ENCODE measurements around the gene SH3PXD2A. TPM values are rescaled to one million over a fixed set of nuclear protein-coding genes. Genes with fewer than 3 reads are reported as not detected.

Gene SH3PXD2A
- total RNA-seq, 1 experiment from 2014 or later, result 0.82 TPM

DNA sequence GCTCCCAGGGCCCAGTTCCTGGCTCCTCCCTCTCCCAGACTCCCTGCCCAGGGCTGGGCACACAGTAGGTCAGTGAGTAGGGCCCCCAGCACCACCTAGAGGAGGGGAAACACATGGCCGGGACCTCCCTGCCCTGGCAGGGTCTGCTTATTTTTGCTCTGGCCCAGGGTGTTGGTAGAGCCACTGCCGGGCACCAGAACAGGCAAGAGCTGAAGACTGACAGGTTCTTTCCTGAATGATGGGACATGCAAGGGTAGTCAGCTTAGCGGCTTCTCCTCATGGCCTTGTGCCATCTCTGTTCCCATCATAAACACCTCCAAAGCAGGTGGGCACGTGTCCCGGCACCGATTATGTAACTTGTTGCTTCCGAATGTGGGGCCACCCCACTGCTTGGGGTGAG lies 275.4 kb downstream of the SH3PXD2A start:
- no peak for DNase-seq (ENCODE audit: extremely low read depth, low read depth)

DNA sequence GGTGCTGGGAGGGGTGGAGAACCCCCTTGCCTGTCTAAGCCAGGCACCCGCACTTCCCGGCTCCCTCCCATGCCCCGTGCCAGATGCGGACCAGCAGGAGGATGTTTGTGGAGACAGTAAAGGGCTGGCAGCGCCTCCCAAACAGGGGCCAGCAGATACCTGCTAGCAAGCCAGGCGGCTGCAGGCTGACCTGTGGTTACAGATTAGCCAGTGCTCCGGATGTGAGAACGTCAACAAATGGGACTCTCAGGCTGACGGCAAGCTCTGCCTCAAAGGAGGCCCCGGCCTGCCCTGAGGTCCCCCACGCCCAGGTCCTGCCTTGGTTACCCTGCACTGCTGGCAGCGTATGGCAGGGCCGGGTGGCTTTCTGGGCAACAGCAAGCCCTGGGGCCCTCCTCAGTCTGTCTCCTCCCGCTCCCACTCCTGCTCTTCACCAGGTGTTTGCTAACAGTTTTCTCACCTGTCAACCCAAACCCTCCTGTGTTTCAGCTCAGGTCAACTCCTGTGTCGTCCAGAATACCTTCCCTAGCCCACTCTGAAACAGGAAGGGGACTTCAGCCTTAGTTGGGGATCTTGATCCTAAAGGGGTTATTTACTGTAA lies 276.5 kb downstream of the SH3PXD2A start:
- DNase-seq (ENCODE audit: extremely low read depth, low read depth), result no peak

DNA sequence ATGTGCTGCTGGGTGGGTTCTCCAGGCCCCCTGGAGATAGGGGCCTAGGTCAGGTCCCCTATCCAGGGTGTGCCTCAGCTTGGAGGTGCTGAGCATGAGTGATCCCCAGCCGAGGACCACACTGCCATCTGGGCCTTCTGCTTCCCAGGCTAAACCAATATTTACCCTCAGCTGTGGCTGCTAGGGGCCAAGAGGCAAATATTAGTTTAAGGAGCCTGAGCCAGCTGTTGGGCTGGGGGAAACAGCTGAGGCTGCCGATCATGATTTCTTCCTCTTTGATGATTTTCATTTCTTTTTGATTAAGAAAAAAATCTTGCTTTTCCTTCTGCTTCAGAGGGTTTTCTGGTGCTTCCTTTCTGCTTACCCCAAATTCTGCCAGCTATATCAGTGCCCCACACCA lies 278.5 kb downstream of the SH3PXD2A start:
- no peak for DNase-seq (ENCODE audit: extremely low read depth, low read depth)

DNA sequence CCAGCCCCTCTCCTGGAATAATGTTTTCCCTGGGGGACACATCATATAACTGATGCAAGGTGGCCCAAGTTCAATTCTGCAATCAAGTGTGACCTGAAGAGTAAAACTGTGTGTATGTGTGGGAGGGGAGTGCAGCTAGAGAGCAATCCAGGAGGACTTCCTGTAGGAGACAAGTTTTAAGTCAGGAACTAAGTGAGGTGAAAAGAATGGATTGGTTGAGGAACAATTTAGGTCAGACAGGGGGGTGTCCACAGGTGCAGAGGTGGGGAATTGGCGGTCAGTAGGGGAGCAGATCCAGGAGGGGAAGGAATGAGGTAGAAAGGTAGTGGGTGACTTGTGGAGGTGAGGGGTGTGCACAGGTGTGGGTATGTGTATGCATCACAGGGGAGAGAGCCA lies 279.3 kb downstream of the SH3PXD2A start:
- no peak for DNase-seq (ENCODE audit: extremely low read depth, low read depth)

DNA sequence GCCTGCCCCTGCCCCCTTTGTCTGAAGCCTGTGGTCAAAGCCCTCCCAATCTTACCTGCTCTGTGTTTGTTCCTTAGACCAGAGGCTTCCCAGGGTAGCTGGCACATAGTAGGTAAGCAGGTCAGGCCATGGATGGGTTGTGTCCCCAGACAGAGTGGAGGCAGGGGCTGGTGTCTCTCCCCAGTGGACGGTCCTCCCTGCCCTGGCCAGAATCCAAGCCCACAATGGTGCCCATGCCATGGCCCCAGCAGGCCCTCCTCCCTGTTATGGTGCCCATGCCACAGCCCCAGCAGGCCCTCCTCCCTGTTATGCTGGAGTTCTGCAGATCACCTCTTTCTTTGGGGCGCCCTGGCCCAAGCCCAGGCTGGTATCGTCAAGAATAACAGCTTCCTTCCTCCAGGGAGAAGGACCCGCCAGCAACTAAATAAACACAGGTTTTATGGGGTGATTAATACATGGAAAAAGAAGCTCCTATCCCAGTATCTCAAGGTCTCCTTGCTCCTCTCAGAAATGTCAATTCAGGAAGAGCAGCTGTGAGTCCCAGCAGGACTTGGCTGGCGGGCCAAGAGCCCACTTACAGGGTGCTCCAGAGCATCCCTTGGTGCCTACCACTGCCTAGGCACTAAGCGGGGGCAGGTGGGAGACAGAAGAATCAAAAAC lies 279.8 kb downstream of the SH3PXD2A start:
- DNase-seq (ENCODE audit: extremely low read depth, low read depth), result no peak

DNA sequence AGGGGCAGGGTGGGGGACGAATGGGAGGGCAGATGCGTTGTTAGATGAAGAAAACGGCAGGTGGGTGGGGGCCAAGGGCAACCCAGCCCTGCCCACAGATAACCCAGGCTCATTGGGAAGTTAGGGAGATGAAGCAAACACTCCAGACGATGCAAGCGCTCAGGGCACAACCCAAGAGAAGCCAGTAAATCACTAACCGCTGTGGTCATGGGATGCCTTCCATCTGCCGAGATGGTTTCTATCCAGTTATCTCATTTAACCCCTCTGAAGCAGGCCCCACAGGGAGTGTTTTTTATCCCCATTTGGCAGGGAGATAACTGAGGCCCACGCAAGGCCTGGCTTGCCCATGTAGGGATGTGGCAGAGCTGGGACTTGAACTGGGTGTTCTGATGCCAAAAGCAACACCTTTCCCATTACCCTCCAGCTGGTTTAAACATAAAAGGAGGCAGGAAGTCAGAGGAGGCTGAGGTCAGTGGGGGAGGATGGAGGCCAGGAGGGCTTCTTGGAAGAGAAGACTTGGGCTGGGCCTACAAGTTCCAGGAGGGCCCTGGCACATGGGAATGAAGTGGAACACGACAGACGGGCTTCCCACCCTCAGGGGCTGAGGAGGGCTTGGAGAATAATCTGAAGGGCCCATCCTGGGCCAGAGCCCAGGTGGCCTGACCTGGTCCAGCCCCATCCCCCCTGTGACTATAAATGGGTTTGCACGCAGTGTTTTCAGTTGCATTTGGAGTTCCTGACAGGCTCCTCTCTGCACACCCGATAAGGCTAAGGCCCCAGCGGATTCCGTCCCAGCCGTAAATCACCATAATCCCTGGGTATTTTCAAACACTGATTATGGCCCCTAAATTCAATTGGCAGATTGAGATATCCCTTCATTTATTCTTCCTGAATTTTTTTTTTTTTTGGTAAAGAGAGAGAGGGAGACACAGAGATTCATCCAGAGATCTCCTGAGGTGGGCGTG lies 281.0 kb downstream of the SH3PXD2A start:
- DNase-seq (ENCODE audit: extremely low read depth, low read depth), result no peak

DNA sequence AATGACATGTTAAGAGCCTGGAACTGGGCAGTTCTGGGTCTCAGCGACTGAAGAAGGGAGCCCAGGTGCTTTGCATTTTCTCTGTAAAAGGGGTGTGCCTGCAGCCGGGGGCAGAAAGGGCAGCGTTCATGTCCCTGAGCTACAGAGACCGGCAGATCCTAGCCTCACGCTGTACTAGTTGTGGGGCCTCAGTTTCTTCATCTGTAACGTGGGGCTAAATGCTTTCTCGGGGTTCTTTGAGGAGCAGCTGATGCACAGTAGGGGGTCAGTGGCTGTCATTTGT lies 282.2 kb downstream of the SH3PXD2A start:
- no peak for DNase-seq (ENCODE audit: extremely low read depth, low read depth)

DNA sequence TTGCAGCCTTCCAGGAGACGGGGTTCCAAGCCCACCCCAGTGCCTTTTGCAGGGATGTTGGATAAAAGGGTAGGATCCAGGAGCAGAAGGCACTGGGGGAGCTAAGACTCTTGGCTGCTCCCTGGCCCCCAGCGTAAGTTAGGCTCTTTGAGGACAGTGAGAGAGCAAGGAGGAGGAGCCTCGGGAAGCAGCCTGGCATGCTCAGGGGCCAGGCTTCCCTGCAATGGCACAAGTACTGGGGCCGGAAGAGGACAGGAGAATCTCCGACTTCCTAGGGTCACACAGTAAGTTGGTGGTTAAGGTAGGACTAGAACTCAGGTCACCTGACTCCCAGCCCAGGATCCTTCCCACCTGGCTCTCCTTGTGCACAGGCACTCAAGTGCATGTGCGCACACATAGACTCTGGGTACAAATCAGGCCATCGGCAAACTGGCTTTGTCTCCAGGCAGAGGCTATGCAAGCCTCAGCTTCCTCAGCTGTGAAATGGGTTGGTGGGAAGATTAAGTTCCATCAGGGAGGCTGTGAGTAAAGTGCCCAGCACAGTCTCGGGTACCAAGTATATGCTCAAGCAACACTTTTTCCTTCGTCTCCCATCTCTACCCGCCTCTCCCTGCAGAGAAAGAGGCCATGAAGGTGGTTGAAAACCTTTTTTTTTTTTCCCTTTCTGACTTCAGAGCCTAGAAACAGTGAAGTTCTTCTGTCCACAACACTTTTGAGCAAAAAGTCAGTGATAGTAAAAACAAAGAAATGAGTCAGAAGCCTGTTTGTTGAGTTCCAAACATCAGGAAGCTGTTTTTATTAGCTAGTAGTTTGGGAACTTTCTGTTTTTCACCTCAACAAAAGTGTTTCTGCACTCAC lies 282.8 kb downstream of the SH3PXD2A start:
- no peak for DNase-seq (ENCODE audit: extremely low read depth, low read depth)

DNA sequence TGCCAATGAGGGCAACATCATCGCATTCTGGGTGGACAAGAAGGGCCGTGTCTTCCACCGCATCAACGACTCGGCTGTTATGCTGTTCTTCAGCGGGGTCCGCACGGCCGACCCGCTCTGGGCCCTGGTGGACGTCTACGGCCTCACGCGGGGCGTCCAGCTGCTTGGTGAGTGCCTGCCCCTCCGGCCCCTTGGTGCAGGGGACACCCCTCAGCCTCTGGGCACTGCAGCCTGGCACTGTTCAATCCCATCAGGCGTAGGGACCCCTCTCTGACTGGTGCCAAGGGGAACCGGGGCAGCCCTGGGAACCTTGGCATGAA lies 283.8 kb downstream of the SH3PXD2A start:
- no peak for DNase-seq (ENCODE audit: extremely low read depth, low read depth)

DNA sequence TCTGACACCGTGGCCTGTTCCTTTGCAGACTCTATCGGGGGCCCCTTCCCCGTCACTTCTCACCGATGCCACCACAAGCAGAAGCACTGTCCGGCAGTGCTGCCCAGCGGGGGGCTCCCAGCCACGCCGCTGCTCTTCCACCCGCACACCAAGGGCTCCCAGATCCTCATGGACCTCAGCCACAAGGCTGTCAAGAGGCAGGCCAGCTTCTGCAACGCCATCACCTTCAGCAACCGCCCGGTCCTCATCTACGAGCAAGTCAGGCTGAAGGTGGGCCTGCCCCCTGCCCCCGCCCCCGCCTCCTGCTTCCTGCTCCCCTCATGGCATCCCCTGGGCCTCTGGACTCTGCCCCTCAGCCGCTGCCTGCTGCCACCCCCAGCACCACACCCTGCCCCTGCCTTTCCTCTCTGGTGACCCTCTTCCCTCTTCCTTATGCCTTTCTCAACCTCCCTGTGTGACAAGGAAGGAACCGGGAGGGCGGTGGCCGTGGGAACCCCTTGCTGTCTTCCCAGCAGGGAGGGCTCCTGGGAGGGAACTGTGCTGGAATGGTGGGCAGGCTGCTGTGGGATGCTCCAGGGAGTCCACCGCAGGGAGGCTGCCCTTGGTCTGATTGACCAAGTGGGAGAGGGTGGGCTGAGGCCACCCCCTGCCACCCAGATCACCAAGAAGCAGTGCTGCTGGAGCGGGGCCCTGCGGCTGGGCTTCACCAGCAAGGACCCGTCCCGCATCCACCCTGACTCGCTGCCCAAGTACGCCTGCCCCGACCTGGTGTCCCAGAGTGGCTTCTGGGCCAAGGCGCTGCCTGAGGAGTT lies 284.3 kb downstream of the SH3PXD2A start:
- DNase-seq (ENCODE audit: extremely low read depth, low read depth), result no peak

DNA sequence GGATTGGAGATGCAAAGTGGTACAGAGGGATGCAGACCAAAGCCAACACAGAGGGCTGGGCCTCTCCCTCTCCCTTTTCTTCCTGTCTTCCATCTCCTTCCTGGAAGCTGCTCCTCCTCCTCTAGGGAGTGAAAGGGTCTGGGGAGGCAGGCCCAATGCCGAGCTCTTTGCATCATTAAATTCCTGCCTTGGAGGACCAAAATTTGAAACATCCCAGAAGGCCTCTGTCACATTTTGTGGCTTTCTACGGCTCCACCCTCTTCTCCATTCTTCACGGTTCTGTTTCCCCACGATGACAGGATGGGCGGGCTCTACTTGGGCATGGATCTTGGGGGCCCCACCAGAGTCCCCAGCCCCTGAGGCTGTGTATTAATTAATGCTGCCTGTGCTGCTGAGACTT lies 285.5 kb downstream of the SH3PXD2A start:
- no peak for DNase-seq (ENCODE audit: extremely low read depth, low read depth)

DNA sequence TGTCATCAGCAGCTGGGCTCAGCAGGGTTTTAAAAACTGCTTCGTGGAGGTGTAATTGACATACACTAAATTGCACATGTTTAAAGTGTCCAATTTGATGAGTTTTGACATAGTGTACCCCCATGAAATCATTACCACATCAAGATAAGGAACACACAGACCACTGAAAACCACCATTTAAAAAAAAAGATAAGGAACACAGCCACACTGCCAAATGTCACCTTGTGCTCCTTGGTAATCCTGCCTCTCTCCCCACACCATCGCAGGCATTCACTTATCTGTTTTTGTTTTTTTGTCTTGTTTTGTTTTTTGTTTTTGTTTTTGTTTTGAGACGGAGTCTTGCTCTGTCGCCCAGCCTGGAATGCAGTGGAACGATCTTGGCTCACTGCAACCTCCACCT lies 286.9 kb downstream of the SH3PXD2A start:
- DNase-seq (ENCODE audit: extremely low read depth, low read depth), result no peak

DNA sequence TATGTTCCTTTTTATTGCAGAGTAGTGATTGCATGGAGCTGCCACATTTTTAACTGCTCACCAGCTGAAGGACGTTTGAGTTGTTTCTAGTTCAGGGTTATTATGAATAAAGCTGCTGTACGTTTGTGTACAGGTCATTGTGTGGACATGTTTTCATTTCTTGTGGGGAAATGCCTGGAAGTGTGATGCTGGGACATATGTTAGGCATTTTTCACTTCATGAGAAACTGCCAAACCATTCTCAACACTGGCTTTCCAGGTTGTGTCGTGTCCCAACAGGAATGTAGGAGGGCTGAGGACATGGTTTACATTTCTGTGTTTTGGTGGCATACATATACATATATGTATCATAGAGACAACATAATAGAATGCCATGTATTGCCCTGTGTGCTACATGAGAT lies 288.8 kb downstream of the SH3PXD2A start:
- no peak for DNase-seq (ENCODE audit: extremely low read depth, low read depth)

DNA sequence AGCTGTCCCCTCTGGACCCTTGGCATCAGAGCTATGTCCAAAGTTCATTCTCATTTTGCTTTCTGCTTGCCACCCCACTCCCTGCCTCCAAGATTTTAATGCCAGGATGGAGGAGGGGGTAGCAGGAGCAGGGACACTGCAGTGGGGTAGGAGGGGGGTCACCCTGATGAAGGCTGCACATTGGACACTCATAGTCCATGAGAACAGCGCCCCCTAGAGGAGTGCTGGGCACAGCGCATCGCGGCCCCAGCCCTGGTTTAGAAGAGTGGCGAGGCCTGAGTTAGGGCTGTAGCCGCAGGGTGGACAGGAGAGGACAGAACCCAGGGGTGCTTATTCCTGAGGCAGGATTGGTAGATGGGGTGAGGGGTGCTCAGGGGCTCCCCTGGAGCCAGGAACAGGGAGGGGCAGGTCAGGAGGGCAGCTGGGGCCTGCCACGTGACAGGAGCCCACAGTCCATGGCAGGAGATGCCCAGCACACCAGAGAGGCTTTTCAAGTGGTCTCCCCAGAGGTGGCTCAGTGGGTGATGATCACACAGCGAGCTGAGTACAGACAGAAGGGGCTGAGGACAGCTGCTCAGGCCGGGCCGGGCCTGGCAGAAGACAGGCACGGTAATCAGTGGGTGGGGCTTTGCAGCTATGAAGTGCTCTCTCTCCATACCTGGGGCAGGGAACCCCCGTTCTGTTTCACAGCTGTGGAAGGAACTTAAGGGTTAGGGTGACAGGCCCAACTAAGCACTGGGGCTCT lies 290.4 kb downstream of the SH3PXD2A start:
- peak; percentile 24 for DNase-seq (ENCODE audit: extremely low read depth, low read depth)

DNA sequence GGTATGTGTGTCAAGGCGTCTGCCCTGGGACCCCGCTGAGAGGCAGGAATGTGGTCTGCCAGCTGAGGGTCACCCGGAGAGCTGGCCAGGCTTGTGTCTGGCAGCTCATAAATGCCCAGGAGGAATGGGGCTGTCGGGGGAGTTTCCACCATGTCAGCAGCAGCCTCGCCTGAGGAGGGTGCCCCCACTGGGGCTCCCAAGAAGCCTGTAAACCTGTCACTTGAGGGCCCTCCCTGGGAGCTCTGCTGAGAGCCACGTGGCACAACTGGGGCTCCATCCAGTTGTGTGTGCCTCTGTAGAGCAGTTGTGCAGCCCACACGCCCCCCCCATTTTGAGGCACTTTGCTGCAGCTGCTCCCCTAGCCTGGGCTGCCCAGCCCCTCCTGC lies 291.3 kb downstream of the SH3PXD2A start:
- no peak for DNase-seq (ENCODE audit: extremely low read depth, low read depth)

DNA sequence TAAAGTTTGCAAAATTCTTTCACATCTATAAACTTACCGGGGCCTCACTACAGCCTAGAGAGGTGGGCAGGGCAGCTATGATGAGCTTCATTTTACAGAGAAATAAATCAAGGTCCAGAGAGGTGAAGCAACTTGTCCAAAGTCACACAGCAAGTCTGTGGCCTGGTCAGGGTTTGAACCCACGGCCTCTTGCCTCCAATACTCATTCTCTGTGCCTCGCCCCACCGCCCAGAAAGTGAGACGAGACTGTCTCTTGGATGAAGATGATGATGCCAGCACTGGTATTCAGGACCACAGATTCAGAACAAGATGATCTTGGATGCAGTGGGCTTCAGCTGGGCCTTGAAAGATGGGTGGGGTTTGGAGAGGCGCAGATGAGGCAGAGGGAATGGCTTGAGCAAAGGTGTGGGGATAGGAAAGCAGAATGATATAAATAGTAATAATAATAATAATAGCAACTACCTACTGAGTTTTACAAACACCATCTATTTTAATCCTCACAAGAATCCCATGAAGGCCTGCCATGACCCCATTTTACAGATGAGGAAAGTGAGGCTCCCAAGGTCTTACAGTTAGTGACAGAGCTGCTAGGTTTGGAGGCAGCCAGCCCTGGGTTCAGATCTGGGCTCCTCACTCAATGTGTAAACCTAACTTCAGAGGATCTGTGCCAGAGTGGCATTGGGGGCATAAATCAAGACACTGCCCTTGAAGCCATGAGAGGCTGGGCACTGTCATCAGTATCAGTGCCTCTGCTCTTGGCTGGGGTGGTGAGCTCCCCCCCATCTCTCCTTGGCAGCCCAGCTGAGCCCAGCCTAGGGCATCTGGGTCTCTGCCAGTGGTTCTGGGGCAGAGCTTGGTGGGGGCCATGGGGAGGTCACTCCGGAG lies 291.9 kb downstream of the SH3PXD2A start:
- DNase-seq (ENCODE audit: extremely low read depth, low read depth), result no peak

DNA sequence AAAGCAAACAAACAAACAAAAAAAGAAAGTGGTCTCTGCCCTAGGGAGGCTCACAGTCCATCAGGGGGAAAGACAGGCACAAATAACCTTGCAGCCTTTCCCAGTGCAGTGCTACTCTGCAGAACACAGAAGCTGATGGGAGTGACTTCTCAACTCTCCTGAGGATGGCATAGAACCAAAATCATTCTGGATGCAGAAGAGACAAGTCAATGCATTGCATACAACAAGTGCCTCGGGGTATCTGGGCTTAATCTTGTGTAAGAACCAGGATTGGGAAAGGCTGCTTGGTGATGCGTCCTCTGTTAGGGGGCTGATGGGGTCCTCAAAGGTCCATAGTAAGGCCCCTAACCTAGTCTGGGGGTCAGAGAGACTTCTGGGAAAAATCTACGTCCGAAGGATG lies 293.0 kb downstream of the SH3PXD2A start:
- DNase-seq (ENCODE audit: extremely low read depth, low read depth), result no peak

DNA sequence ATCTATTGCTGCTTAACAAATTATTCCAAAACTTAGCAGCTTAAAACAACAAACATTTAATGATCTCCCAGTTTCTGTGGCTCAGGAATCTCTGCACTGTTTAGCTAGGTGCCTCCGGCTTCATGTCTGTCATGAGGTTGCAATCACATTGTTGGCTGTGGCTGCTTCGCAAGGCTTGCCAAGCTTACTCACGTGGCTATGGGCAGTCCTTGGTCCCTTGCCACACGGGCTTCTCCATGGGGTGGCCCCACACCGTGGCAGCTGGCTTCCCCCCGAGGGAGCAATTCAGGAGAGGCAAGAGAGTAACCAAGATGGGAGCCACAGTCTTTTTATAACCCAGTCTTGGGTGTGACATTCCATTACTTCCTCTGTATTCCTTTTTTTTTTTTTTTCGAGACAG lies 294.5 kb downstream of the SH3PXD2A start:
- no peak for DNase-seq (ENCODE audit: extremely low read depth, low read depth)

DNA sequence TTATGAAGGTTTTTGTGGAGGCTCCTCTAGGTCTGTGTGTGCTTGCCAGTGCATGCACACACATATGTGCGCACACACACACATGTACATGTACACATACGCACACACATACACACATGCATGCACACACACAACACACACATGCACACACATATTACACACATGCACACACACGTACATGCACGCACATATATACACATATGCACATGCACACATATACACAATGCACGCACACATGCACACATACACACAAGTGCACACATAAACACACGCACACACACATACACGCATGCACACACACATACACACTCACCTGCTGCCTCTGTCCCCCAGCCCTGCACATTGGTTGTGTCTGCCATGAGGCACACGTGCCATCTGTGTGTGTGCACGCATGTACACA lies 295.6 kb downstream of the SH3PXD2A start:
- DNase-seq (ENCODE audit: extremely low read depth, low read depth), result no peak

All from NCI-H460 (cell line).